Endothelial cell of umbilical vein (primary cell): Measurements from ENCODE around the gene MCTP2. TPM values are rescaled to one million over a fixed set of nuclear protein-coding genes. Genes with fewer than 3 reads are reported as not detected.
A peak's percentile ranks its signal among the peaks of the same experiment; 100 is the strongest.

Experiments used
- BruUV-seq: library from RNA; stranded (reverse); fragments of 400-500 nt; replicated peaks from 2 replicates; lab custom pipeline; 2021; lab: Mats Ljungman, UMichigan
- CTCF ChIA-PET: fragments of 300-600, 350-600 bp; sonication (Branson Sonifier 250); formaldehyde crosslinking; loops from one replicate; lab custom pipeline; 2021; ENCODE audit warnings: antibody characterized with exemption, inconsistent platforms; lab: Charles Lee
- POLR2A ChIA-PET: fragments of 300-600, 350-600 bp; sonication (Branson Sonifier 250); formaldehyde crosslinking; loops from one replicate; lab custom pipeline; 2021; ENCODE audit warnings: antibody characterized with exemption, inconsistent platforms; lab: Charles Lee
- DNase-seq: peaks from one replicate; pipeline ENCODE4 v3.0.0-alpha.2; 2011; ENCODE audit warnings: low read depth, low spot score
- FAIRE-seq: peaks from 2 replicates; lab custom pipeline; 2011; peaks lifted over from hg19 to GRCh38; lab: Jason Lieb, UNC
- H2AFZ ChIP-seq: 2 replicates; pipeline ENCODE4 v1.6.0; 2012; ENCODE audit warnings: low read depth, low read length, control low read depth, inconsistent platforms
- H3K27ac ChIP-seq: 2 replicates; pipeline ENCODE4 v1.5.1; 2011; ENCODE audit warnings: low read depth, mild to moderate bottlenecking, control low read depth, low read length, moderate library complexity; ENCODE audit not compliant: insufficient read depth
- H3K27me3 ChIP-seq, 2 experiments: 2 replicates each; pipeline versions ENCODE4 v1.6.0 to v1.6.1; 2011; ENCODE audit warnings: low read length in 2 of 2, mixed read lengths in 1 of 2; ENCODE audit not compliant: control insufficient read depth in 2 of 2, insufficient read depth in 2 of 2
- H3K36me3 ChIP-seq, 2 experiments: 2 replicates in 1 of 2; 3 replicates in 1 of 2; pipeline ENCODE4 v1.5.1; 2011; ENCODE audit warnings: low read length in 2 of 2, mild to moderate bottlenecking in 1 of 2, moderate library complexity in 1 of 2; ENCODE audit not compliant: control insufficient read depth in 2 of 2, insufficient read depth in 2 of 2; ENCODE audit errors: extremely low read depth in 1 of 2
- H3K4me1 ChIP-seq: 3 replicates; pipeline ENCODE4 v1.5.1; 2011; ENCODE audit warnings: mild to moderate bottlenecking, low read length; ENCODE audit not compliant: control insufficient read depth, insufficient read depth; ENCODE audit errors: extremely low read depth
- H3K4me2 ChIP-seq: 2 replicates; pipeline ENCODE4 v1.6.1; 2011; ENCODE audit warnings: low read length, control low read depth, mixed read lengths; ENCODE audit not compliant: insufficient read depth
- H3K4me3 ChIP-seq, 3 experiments: fragments of 200-600 bp in 1 of 3; sonication (generic), shearing (Covaris generic) in 1 of 3; replicated peaks in 1 of 3; 2 replicates each; pipeline ENCODE4 v1.5.1; 2011 to 2016; ENCODE audit warnings: control low read depth in 3 of 3, low read length in 3 of 3, mild to moderate bottlenecking in 2 of 3, inconsistent platforms in 1 of 3, low read depth in 1 of 3, moderate library complexity in 1 of 3; ENCODE audit not compliant: insufficient read depth in 1 of 3
- H3K79me2 ChIP-seq: 2 replicates; pipeline ENCODE4 v1.6.0; 2012; ENCODE audit warnings: low read length, inconsistent platforms; ENCODE audit not compliant: control insufficient read depth, insufficient read depth
- H3K9ac ChIP-seq: replicated peaks from 2 replicates; pipeline ENCODE3; 2011; ENCODE audit warnings: low read length, control low read depth; ENCODE audit not compliant: insufficient read depth; ENCODE audit errors: extremely low read depth
- H3K9me1 ChIP-seq: replicated peaks from 3 replicates; pipeline ENCODE4 v1.6.0; 2011; ENCODE audit warnings: mild to moderate bottlenecking, low read length; ENCODE audit not compliant: control insufficient read depth, insufficient read depth; ENCODE audit errors: extremely low read depth
- H3K9me3 ChIP-seq: replicated peaks from 2 replicates; pipeline ENCODE4 v1.5.1; 2012; ENCODE audit warnings: low read length, inconsistent platforms; ENCODE audit not compliant: control insufficient read depth, insufficient read depth
- H4K20me1 ChIP-seq: replicated peaks from 2 replicates; pipeline ENCODE3; 2011; ENCODE audit warnings: mild to moderate bottlenecking, low read length; ENCODE audit not compliant: control insufficient read depth, insufficient read depth; ENCODE audit errors: extremely low read depth
- CTCF ChIP-seq, 2 donors: IDR thresholded peaks; 1 replicate in 1 of 2; 2 replicates in 1 of 2; pipeline ENCODE4 v1.5.1; 2011; ENCODE audit warnings: low read length in 2 of 2, mild to moderate bottlenecking in 2 of 2, moderate library complexity in 2 of 2, control low read depth in 1 of 2, inconsistent platforms in 1 of 2, low read depth in 1 of 2; ENCODE audit not compliant: insufficient read depth in 1 of 2; ENCODE audit errors: extremely low read depth in 1 of 2
- FOS ChIP-seq: IDR thresholded peaks from 2 replicates; pipeline ENCODE4 v1.6.1; 2011; ENCODE audit warnings: mild to moderate bottlenecking, low read length, moderate library complexity, borderline replicate concordance; ENCODE audit not compliant: insufficient read depth
- GATA2 ChIP-seq: IDR thresholded peaks from 2 replicates; pipeline ENCODE4 v1.7.0; 2011; ENCODE audit warnings: low read depth, mild to moderate bottlenecking, moderate library complexity, mixed read lengths, low read length; ENCODE audit not compliant: insufficient read length, insufficient read depth
- JUN ChIP-seq: IDR thresholded peaks from 2 replicates; pipeline ENCODE4 v1.6.1; 2011; ENCODE audit warnings: borderline replicate concordance, low read depth; ENCODE audit not compliant: insufficient read length, insufficient read depth
- MYC ChIP-seq: IDR thresholded peaks from one replicate; pipeline ENCODE4 v1.6.1; 2011; ENCODE audit warnings: mild to moderate bottlenecking, low read depth, low read length
- POLR2A ChIP-seq: IDR thresholded peaks from 2 replicates; pipeline ENCODE4 v1.6.1; 2012; ENCODE audit warnings: low read depth, mild to moderate bottlenecking, control low read depth, low read length
- dilution Hi-C: fragments of 300-500 bp; cut with MboI; formaldehyde crosslinking; loops from one replicate; pipeline ENCODE4 v1.15.0; 2019; ENCODE audit warnings: low sequenced_read_pairs; ENCODE audit not compliant: extremely low pct_ligation_motif_present
- intact Hi-C: fragments of 100-400 bp; cut with micrococcal nuclease; formaldehyde crosslinking; loops from one replicate; pipeline ENCODE4 v1.10.0; 2022
- polyA plus RNA-seq, 4 experiments: library from polyadenylated mRNA; depleted of rRNA in 3 of 4; stranded (reverse) in 3 of 4; unstranded in 1 of 4; fragments of >200 nt; gene quantifications; 2 replicates each; pipeline versions ENCODE4 v1.2.1 to v1.2.3, GENCODE V29; 2011 to 2012; ENCODE audit warnings: missing spikeins in 1 of 4
- total RNA-seq: library from RNA; stranded (reverse); gene quantifications from 2 replicates; pipeline ENCODE4 v1.2.3, GENCODE V29; 2021

Gene MCTP2
- total and polyA plus RNA-seq, 2 donors (not counting 3 experiments of a cell fraction or from before 2014, with no cell fraction given): 0.01 to 0.75 TPM

- FAIRE-seq (no peak), DNase-seq (no peak)
- Histone ChIP-seq H3K4me3 (no peak overlapping the region), H3K27me3 (no peaks in the 10 kb centered on the region), H2AFZ (no peak overlapping the region), H3K27ac (no peak overlapping the region), H3K4me2 (no peak overlapping the region), H3K4me1 (peaks cover 13% of the 10 kb centered on the region), H3K9ac (no peak overlapping the region), H3K9me3 (no peaks in the 10 kb centered on the region), H3K79me2 (no peaks in the 10 kb centered on the region), H3K36me3 (no peaks in the 10 kb centered on the region), H3K9me1 (no peaks in the 10 kb centered on the region), H4K20me1 (no peaks in the 10 kb centered on the region)
- TF ChIP-seq POLR2A (no peak), CTCF (IDR thresholded peaks at IDR 0.05; ENCODE audit: extremely low read depth in 1 of 2, insufficient read depth in 1 of 2, low read depth in 1 of 2, low read length in 2 of 2) (no peak), FOS (no peak), GATA2 (no peak)
- ChIA-PET POLR2A (no interaction called here), CTCF (no interaction called here)
- no TSS peak for BruUV-seq
- dilution Hi-C loops (no loop called here), intact Hi-C loops (no loop called here)
Measured at GRCh38 chr15:94398001-94398400, 166.6 kb downstream of the MCTP2 start.

GRCh38 chr15:94400526-94401298 lies 169.4 kb downstream of the MCTP2 start:
- ChIA-PET CTCF (interaction anchor here (0.6 kb wide), 1 partner anchor 1702 kb away, joined by 3 read pairs; no protein-coding TSS in a partner anchor), POLR2A (interaction anchor here (0.7 kb wide), 1 partner anchor 271 kb away, joined by 3 read pairs; no protein-coding TSS in a partner anchor)
- TF ChIP-seq MYC (no peak), JUN (peak; percentile 2), FOS (no peak), GATA2 (no peak)
- no peaks in the 10 kb centered on the region for H4K20me1 ChIP-seq
- no peaks in the 10 kb centered on the region for H3K79me2 ChIP-seq
- dilution Hi-C loops (loop anchor here (25.0 kb wide), 1 partner anchor 262 kb away; no protein-coding TSS in a partner anchor), intact Hi-C loops (loop anchor here (5.0 kb wide), 2 partner anchors 447 to 617 kb away; no protein-coding TSS in a partner anchor)
- H3K27ac ChIP-seq: no peak overlapping the region
- H3K9me1 ChIP-seq: no peaks in the 10 kb centered on the region
- no peak for DNase-seq
- no peak overlapping the region for H3K9ac ChIP-seq
- no peak for FAIRE-seq
- H3K9me3 ChIP-seq: no peaks in the 10 kb centered on the region
- BruUV-seq: no TSS peak
- no peak overlapping the region for H2AFZ ChIP-seq
- H3K36me3 ChIP-seq: no peaks in the 10 kb centered on the region
- no peak overlapping the region for H3K4me2 ChIP-seq
- no peaks in the 10 kb centered on the region for H3K27me3 ChIP-seq
- H3K4me3 ChIP-seq: no peak overlapping the region
- H3K4me1 ChIP-seq: peaks cover 13% of the 10 kb centered on the region
